NOMO-1 treated with DMSO at 0.1 percent for 48 hours (cell line): ENCODE results near the gene TBX10.
A peak's percentile ranks its signal among the peaks of the same experiment; 100 is the strongest.

Source experiments
- DNase-seq: peaks from one replicate; lab custom pipeline; 2025; ENCODE audit not compliant: unreplicated experiment; lab: John Stamatoyannopoulos, UW

TBX10 gene

GRCh38 chr11:67617243-67617953 is 22.2 kb downstream of the TBX10 start:
- DNase-seq = no peak

GRCh38 chr11:67616431-67617242 is 22.9 kb downstream of the TBX10 start:
- DNase-seq = no peak

- DNase-seq = no peak
Measured at GRCh38 chr11:67615728-67616430, 23.7 kb downstream of the TBX10 start.

- DNase-seq = peak; percentile 27
Measured at GRCh38 chr11:67614730-67615714, 24.5 kb downstream of the TBX10 start.

GRCh38 chr11:67613960-67614715 is 25.4 kb downstream of the TBX10 start:
- peak; percentile 65 for DNase-seq

- DNase-seq = no peak
Measured at GRCh38 chr11:67613313-67613959, 26.1 kb downstream of the TBX10 start.

- DNase-seq = no peak
Measured at GRCh38 chr11:67612751-67613150, 26.8 kb downstream of the TBX10 start.

- no peak for DNase-seq
Measured at GRCh38 chr11:67611704-67612587, 27.6 kb downstream of the TBX10 start.

GRCh38 chr11:67611165-67611564 is 28.4 kb downstream of the TBX10 start:
- no peak for DNase-seq

- DNase-seq = no peak
Measured at GRCh38 chr11:67610302-67610868, 29.2 kb downstream of the TBX10 start.

- DNase-seq = no peak
Measured at GRCh38 chr11:67609316-67609715, 30.2 kb downstream of the TBX10 start.

GRCh38 chr11:67608486-67608885 is 31.1 kb downstream of the TBX10 start:
- no peak for DNase-seq

GRCh38 chr11:67607507-67607906 is 32.1 kb downstream of the TBX10 start:
- DNase-seq = no peak

GRCh38 chr11:67606492-67607295 is 32.9 kb downstream of the TBX10 start, which contains the start of gene NDUFV1:
TSS of gene NDUFV1 (plus strand) at chr11:67606936. CDS start at chr11:67607005, 69 bp downstream.
- peak; percentile 94 for DNase-seq

- DNase-seq = no peak
Measured at GRCh38 chr11:67606093-67606491, 33.5 kb downstream of the TBX10 start.

- DNase-seq = no peak
Measured at GRCh38 chr11:67605231-67606011, 34.1 kb downstream of the TBX10 start.
